Stimulated activated naive CD4-positive, alpha-beta T cell (primary cell): ENCODE measurements around the gene ACTL7A.

Experiments used
- DNase-seq, 6 experiments: peaks; one replicate each; lab custom pipeline; 2025; lab: John Stamatoyannopoulos, UW

Gene ACTL7A

DNA sequence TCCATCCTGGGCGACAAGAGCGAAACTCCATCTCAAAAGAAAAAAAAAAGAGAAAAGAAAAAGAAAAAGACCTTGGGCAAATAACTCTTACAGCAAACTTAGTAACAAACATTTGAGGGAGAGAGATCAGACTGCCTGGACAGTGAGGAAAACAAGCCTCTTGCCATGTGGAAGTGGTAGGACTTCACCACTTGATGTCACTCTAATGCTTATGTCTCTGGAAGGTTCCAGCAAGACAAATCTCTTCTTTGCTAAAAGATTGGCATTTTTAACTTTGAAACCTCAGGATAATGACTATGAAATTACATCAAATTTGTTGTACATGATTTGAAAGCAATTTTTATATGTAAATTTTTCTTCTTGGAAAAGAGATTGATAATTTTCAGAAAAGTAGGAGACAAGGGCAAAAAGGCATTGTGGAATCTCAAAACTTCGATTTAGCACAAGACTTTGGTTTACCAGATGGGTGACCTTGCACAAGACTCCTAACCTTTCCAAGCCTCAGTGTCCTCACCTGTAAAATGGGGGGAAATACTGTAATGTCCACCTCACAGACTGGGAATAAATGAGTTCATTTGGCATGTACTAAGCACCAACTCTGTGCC lies 11.7 kb upstream of the ACTL7A start:
- DNase-seq: no peak

DNA sequence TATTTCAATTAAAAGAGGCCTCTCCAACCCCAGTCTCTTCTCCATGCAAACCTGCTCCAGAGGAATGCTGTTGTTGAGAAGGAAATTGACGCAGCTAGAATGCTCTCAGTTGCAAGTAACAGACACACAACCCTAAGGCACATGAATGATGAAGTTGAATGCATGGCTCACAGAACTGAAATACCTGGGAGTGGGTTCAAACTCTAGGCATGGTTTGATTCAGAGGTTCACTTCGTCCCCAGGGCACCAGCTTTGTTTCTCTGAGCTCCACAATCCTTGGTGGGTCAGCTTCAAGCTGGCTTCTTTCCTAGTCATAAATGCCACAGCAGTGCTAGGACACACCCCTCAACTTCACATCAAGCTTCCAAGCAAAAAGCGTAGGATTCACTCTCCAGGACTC lies 10.9 kb upstream of the ACTL7A start:
- DNase-seq: no peak

DNA sequence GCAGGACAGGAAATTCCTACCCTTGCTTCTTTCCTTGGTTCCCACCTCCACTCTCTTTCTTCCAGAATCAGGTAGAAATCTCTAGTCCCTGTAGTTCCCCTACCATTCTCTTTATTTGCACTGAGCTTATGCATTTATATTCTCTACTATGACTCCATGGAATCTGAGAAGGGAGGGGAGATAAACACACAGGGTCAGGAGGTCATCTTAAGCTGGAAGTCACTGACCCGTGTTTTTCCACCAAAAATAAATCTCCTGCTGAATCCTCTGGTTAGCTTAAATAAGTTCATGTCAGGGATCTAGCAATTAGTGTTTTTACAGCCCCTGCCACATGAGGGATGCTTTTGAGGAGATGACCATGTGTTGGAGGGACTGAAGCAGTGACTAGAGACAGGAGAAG lies 10.0 kb upstream of the ACTL7A start:
- DNase-seq: no peak

DNA sequence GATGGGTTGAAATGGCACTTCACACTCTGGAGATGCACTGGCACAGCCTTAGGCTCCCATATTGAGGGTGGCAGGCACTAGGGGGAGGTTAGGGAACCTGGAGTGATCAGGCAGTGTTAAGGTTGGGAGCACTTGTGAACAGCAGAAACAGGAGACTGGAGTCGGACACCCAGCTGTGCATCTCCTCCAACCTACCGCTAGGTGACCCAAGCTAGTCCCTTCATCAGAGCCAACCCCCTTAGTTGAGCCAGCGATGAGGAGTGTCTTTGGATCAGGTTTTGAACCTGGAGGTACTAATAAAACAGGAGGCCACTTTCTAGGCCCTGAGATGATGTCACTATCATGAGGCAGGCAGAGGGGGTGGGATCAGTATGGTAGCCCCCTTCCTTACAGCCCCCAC lies 8.0 kb upstream of the ACTL7A start:
- no peak for DNase-seq

DNA sequence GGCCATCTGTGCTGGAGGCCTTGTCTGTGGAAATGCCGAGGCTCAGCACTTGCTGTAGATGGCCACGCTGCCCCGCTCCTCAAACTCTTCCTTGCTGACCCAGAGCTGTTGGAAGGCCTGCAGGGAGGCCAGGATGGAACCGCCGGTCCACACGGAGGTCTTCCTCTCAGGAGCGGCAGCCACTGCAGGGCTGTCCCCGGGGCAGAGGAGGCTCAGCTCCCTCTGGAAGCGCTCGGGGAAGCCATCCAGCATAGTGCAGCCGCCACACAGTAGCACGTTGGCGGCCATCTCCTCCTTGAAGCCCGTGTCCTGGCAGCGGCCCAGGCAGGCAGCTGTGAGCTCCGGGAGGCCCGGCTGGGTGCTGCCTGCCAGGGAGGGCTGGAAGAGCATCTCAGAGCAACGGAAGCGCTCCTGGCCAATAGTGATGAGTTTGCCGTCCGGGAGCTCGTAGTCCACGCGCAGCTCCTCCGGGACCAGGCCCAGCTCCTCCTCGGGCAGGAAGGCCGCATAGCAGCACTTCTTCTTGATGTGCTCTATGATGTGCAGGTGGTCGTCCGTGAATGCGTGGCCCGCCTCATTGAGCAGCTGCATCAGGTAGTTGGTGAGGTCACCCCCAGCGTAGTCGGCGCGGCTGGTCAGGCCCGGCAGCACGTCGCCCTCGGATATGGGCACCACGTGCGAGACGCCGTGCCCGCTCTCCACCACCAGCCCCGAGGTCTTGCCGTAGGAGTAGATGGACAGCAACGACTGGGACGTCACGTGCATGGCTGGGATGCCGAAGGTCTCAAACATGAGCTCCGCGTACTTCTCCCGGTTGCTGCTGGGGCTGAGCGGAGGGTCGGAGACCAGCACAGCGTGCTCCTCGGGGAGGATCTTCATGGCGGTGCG lies 7.2 kb upstream of the ACTL7A start:
- DNase-seq: no peak

DNA sequence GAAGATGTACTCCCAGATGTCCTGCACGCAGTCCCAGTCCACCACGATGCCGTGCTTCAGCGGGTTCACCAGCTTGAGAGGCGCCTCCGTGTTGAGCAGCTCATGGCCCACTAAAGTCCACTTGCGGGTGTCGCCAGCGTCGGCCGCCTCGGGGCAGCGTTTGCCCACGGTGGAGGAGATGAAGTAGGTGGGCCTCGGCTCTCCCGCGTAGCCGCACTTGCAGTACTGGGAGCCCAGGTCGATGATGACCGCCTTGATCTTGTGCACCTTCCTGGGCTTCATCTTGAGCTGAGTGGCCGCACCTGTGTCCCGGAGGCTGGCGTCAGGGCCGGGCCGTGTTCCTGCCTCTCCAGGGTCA lies 6.6 kb upstream of the ACTL7A start:
- no peak for DNase-seq

DNA sequence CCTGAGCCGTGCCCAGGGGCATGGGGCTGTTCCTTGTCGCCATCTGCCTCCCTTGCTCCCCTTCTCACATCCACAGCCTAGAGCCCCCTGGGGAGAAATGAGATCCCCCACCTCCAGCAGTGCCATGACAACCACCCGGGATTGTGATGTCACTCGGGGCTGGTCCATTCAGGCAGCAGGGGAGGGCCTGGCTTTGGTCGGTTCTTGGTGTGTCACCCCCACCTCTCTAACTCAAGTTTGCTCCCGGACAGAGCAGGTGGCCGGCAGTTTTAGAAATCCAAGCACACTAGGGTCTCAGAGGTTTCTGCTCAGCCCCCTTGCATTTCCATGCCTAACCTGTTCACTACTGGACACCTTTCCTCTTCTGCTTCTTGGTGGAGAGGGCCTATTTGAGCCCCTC lies 6.2 kb upstream of the ACTL7A start, which contains the start of gene ACTL7B:
Gene ACTL7B, minus strand, starts transcription at position 99 of the 400 bp plus-strand sequence. Its CDS starts 56 bp downstream, at position 43.
- DNase-seq: no peak

DNA sequence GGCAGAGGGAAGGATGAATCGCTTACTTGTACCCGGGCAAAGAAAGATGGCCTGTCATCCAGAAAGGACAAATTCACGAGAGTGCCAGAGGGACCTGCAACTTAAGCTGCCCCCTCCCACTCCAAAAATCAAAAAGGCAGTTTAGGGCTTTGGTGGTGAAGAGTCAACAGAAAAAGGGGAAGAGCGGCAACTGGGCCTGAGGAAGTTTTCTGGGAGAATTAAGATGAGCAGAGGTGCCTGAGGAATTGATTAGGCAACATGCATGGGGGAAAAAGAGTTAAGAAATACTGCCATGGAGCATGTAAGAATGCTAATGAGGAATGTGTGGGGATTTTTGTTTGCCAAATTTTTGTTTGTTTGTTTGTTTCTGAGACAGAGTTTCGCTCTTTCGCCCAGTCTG lies 4.5 kb upstream of the ACTL7A start:
- no peak for DNase-seq

DNA sequence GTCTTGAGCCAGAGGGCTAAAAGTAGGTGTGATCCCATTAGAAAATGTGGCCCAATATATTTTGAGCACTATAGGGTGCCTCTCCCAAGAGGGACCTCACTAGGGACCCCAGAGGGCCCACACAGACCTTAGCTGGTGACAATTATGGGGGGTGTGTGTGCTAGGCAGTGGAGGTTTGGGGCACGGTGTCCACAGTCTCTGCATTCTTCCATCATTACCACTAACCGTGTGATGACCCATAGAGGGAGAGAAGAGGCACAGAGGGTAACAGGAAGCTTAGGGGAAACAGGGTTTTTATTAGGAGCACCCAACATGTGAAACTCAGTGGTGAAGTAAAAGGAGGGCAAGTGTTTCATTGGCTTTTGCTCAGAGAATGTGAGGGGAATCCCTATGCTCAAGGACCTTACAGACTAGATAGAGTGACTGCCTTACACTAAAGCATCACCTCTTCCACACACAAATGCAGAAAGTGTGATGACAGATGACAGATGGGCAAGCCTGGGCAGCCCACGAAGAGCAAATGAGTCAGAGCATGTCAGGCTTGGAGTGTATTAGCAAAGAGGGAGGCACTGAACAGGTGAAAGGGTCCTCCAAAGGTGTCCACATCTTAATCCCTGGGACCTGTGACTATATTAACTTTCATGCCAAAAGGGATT lies 2.5 kb upstream of the ACTL7A start:
- DNase-seq: no peak

DNA sequence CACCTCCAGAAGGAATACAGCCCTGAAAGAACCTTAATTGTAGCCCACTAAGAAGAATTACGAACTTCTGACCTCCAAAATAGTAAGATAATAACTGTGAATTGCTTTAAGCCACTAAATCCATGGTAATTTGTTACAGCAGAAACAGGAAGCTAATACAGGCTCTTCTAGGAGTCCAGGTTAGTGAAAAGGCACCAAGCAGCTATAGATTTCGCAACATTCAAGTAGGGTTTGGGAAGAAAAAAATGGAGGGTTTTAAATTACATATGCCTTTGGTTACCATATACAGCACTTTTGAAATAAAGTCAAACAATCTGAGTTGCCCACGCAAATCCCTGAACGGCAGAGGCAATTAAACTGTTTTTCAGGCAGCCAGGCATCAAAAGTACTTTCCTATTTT lies 1.7 kb upstream of the ACTL7A start:
- DNase-seq: no peak

DNA sequence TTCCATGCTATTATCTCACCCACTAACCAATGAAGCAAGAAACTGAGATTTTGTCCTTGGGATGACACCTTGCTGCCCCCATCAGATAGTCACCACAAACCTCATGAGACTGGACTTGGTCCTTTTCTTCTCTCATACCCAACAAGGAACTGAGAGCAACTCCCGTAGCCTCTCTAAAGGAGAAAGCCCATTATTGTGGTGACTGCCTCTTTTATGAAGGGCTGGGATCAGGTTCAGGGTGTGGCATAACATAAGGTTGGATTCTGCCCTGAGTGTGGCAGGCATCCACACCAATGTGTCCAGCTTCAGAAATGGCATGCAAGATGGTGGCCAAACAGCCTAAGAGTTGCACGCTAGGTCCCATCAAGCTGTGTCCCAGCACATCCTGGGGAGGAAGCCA lies 1.3 kb upstream of the ACTL7A start:
- DNase-seq: no peak

DNA sequence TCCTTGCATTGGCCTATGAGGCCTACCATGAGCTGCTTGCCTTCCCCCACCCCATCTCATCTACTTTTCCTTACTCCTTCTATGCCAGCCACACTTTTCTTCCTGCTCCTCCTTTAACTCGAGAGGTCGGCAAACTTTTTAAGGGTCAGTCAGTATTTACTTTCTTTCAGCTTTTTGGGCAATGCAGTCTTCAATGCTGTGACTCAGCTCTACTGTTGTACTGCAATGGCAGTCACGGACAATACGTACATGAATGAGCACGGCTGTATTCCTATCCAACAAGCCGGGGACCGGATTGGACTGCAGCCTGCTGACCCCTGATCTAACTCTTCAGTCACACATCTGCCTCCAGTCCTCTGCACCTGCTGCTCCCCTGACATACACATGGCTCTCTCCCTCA lies 602 bp upstream of the ACTL7A start:
- no peak for DNase-seq

DNA sequence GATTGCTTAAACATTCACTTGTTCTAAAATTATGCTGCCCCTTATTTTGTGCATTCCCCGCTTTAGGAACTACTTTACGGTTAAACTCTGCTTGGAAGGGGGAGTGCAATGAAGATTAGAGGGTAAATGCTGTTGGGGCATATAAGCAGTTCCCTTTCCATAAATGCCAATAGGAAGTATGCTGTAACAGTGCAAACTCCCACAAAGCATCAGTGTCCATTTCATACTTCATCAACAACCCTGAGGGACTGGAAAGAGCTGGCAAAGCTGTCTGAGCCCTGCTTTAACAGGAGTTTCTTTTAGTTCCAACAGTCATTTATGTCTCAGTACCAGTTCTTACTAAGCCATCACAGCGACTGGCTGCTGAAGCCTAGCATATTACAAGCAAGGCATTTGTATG lies 1.8 kb downstream of the ACTL7A start:
- no peak for DNase-seq

DNA sequence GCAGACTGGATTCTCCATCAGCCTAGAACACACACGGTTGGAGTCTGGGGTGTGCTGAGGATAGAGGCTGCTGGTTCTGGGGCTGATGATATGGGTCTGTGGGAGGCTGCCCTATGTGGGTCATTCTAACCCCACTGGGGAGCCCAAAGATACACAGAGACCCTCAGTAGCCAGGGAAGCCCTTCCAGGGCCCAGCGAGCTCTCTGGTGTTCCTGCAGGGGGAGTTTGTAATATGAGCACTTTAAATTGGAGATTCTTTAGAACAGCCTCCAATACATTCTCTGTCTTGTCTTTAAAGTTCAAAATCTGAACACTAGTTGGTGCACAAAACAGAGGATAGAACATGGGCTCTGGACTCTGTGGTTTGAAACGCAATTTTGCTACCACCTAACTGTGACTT lies 2.4 kb downstream of the ACTL7A start:
- no peak for DNase-seq

DNA sequence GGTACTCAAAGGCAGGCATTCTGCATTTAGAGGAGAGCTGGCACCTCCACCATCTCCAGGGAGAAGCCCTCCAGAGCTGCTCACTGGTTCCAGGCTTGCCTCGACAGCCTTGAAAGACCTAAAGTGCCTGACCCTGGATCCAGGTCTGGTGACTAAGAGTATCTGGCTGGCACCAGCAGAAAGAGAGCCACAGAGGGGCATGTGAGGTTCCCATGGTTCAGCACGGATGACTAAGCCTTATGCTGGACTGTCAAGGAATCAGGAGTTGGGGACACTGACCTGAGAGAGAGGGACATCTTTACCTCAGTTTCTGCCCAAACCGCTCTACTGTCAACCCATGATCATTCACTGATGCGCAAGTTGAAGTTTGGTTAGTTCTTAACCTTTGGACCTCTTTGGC lies 3.0 kb downstream of the ACTL7A start:
- no peak for DNase-seq

DNA sequence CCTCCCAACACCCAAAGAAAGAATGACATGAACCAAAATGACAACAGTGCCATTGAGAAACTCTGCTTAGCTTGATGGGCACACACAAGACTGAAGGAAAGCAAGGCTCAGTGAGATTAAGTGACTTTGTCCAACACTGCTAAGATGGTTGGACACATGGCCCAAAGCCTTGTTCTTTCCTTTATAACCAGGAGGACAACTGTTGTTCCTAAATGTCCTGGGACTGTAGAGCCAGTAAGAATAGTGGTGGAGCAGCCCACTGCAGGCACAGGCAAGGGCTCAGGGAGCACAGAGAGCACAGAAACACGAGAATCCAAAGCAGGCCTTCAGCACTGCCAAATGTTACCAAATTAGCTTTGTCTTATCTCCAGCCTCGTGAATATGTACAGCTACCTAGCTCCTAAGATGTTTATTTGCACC lies 3.9 kb downstream of the ACTL7A start:
- no peak for DNase-seq

DNA sequence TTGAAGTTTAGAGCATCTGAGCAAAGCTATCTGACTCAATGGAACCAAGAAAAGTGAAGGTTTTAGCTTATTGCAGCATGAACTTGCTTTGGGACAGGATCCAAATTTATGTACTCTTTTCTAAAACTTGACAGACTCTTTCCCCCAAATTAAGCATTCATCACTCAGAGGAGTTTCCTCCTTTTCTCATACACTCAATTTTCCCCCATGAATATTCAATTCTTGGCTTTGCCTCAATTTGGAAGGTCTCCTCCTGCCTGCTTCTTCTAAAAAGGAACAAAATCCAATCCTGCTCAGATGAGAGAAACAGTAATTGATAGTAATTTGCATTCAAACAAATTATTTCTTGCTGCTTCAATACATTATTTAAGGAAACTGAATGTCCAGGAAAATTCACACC lies 5.0 kb downstream of the ACTL7A start:
- no peak for DNase-seq

DNA sequence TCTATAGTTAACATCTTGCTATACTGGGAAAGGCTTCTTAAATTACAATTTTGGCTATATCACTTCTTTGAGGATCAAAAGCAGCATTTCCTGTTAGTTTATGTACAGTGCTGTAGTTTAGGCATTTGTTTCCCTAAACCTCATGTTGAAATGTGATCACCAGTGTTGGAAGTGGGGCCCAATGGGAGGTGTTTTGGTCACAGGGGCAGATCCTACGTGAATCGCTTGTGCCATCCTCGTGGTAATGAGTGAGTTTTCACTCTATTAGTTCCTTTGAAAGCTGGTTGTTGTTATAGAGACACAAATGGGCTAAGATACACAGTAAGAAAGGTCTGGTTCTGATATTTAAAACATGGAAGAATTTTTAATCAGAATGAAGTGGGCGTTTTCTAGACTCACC lies 5.8 kb downstream of the ACTL7A start:
- DNase-seq: no peak

DNA sequence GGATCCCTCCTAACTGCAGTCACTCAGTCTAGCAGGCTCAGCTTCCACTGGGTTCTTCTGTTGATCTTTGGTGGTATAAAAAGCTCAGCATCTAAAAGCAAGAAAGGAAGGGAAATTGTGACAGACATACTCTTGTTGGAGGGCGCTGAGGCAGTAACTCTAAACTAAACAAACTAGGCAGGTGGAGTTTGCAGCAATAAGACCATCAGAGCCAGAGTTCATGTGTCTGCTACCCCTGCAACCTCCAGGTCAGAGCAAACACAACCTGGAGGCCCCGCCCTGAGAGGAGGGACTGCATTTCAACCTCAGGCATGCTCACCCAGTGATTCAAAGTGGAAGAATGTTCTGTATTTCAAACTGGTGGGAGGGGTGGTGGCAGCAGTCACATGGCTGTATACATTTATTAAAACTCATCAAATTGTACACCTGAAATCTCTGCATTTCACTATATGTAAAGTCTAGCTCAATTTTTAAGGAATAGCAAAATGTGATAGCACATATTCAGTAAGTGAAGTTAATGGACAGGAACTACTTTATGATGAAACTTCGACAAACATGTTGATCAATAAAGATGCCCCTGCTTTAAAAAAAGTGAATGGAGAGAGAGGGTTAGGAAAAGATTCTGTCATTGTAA lies 7.1 kb downstream of the ACTL7A start:
- no peak for DNase-seq

DNA sequence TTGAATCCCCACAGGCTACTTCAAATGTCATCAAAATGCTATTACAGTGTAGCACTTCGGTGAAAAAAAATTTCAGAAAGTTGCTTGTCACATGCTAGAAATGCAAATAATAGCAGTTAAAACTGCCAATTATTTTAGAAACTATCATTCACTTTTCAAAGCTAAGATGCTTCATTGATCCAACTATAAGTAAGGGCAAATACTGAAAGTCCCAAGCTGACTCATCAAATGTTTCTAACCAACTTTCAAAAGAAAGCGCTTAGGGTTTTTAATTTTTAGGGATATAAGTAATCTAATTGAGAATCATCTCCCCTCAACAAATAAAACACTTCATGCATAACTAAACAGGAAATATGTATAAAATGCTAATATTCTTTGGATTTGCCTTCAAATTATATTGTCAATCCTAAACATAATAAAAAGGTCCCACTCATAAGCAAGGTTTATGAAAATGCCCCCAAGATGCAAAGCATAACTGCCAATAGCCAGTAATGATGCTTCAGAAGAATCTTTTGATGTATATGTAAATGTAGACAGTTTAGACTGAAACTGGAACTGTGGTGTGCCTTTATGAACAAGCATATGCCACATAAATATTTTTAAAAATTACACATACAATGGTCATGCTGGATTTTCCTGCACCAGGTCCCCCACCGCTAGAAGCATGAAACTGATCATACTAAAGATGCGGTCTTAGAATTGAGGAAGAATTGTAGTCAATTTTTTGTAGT lies 12.2 kb downstream of the ACTL7A start:
- DNase-seq: no peak

DNA sequence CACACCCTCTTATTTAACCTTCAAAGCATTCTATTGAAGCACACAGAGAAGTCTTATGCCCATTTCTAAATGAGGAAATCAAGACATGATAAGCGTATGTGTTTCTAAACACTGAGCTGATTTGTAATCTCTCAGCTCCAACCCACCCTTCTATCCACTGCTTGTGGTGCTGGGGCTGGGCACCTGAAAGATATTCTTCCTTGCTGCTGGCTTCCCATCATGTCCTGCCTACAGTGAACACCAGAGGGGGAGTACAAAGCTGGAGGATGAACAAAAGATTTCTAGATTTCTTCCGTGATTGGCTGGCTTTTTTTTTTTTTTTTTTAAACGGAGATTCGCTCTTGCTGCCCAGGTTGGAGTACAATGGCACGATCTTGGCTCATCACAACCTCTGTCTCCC lies 14.4 kb downstream of the ACTL7A start:
- DNase-seq: no peak

DNA sequence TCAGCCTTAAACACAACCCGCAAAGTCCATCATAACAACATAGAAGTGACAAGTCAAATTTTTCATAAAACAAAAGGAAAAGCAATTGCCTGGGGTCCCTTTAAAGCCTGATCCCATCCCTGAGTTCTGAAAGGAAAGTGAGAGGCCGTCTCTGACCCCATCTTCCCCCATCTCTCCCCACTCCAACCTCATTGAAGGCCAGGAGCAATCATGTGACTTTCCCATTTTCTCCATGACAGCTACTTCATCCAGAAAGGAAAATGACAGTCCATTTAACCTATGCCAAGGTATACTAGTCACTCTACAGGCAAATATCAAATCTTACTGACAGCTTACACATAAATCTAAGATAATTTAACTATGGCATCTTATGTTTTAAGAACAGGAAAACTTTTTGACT lies 15.5 kb downstream of the ACTL7A start:
- DNase-seq: no peak
